Dendritic cell treated with granulocyte-macrophage colony-stimulating factor and Interleukin-4, amounts not matched to agents 40 ng/mL and 50 ng/mL, for 4 days (primary cell): Measurements from ENCODE around the gene KIN.
A peak's percentile ranks its signal among the peaks of the same experiment; 100 is the strongest.
"Not testable (repeated sequence)": the region's sequence is repeated elsewhere in the genome, so short reads cannot be mapped to it uniquely, and the experiment has no call there.

Experiments
- H3K27ac Mint-ChIP-seq: one replicate; pipeline ENCODE4 v1.8.0; 2022; ENCODE audit warnings: mild to moderate bottlenecking, mixed read lengths
- H3K27me3 Mint-ChIP-seq: one replicate; pipeline ENCODE4 v1.8.0; 2022; ENCODE audit warnings: mild to moderate bottlenecking, mixed read lengths
- H3K36me3 Mint-ChIP-seq: one replicate; pipeline ENCODE4 v1.8.0; 2022; ENCODE audit warnings: low read depth, mixed read lengths
- H3K4me1 Mint-ChIP-seq: one replicate; pipeline ENCODE4 v1.8.0; 2022; ENCODE audit warnings: low read depth, mixed read lengths
- H3K4me3 Mint-ChIP-seq: one replicate; pipeline ENCODE4 v1.8.0; 2022; ENCODE audit warnings: mild to moderate bottlenecking, moderate library complexity, mixed read lengths
- H3K9me3 Mint-ChIP-seq: one replicate; pipeline ENCODE4 v1.8.0; 2022; ENCODE audit warnings: mixed read lengths
- intact Hi-C: fragments of 100-400 bp; cut with micrococcal nuclease; formaldehyde crosslinking; loops from one replicate; pipeline ENCODE4 v1.15.0; 2022

Gene KIN

GRCh38 chr10:7787857-7788638 is at the start of gene KIN, which contains the start of gene ATP5F1C:
KIN (minus strand) TSS chr10:7787993; CDS start chr10:7787933, 60 bp downstream.
ATP5F1C (plus strand) TSS chr10:7788177; CDS start chr10:7788208, 31 bp downstream.
- H3K36me3 Mint-ChIP-seq, result peaks cover 44% of the 10 kb centered on the region
- H3K4me1 Mint-ChIP-seq, result peaks cover 51% of the 10 kb centered on the region
- no peak within 1 kb of the TSS for H3K4me3 Mint-ChIP-seq
- H3K9me3 Mint-ChIP-seq, result no peaks in the 10 kb centered on the region
- intact Hi-C loops, result loop anchor here (1.0 kb wide), 1 partner anchor 30 kb away; the partner anchor contains the start of gene TAF3
- H3K27me3 Mint-ChIP-seq, result no peaks in the 10 kb centered on the region
- no peak within 1 kb of the TSS for H3K27ac Mint-ChIP-seq

- H3K9me3 Mint-ChIP-seq, result no peaks in the 10 kb centered on the region
- H3K4me3 Mint-ChIP-seq, result no peak overlapping the region
- intact Hi-C loops, result no loop called here
- no peak overlapping the region for H3K27ac Mint-ChIP-seq
- peaks cover 41% of the 10 kb centered on the region for H3K36me3 Mint-ChIP-seq
- H3K27me3 Mint-ChIP-seq, result no peaks in the 10 kb centered on the region
- no peaks in the 10 kb centered on the region for H3K4me1 Mint-ChIP-seq
Measured at GRCh38 chr10:7836571-7836970, 48.8 kb upstream of the KIN start.

- intact Hi-C loops, result no loop called here
- H3K9me3 Mint-ChIP-seq, result no peaks in the 10 kb centered on the region
- H3K4me1 Mint-ChIP-seq, result peaks cover 9% of the 10 kb centered on the region
- no peak overlapping the region for H3K27ac Mint-ChIP-seq
- no peak overlapping the region for H3K4me3 Mint-ChIP-seq
- no peaks in the 10 kb centered on the region for H3K27me3 Mint-ChIP-seq
- H3K36me3 Mint-ChIP-seq, result peaks cover 39% of the 10 kb centered on the region
Measured at GRCh38 chr10:7834262-7834661, 46.5 kb upstream of the KIN start.

- no peaks in the 10 kb centered on the region for H3K27me3 Mint-ChIP-seq
- intact Hi-C loops, result no loop called here
- no peaks in the 10 kb centered on the region for H3K9me3 Mint-ChIP-seq
- H3K4me1 Mint-ChIP-seq, result peaks cover 11% of the 10 kb centered on the region
- H3K36me3 Mint-ChIP-seq, result peaks cover 36% of the 10 kb centered on the region
- H3K27ac Mint-ChIP-seq, result no peak overlapping the region
- no peak overlapping the region for H3K4me3 Mint-ChIP-seq
Measured at GRCh38 chr10:7833210-7833609, 45.4 kb upstream of the KIN start.

- Mint-ChIP-seq H3K27ac (no peak overlapping the region), H3K4me1 (peaks cover 11% of the 10 kb centered on the region), H3K27me3 (no peaks in the 10 kb centered on the region), H3K36me3 (peaks cover 42% of the 10 kb centered on the region), H3K9me3 (no peaks in the 10 kb centered on the region), H3K4me3 (no peak overlapping the region)
- intact Hi-C loops, result no loop called here
Measured at GRCh38 chr10:7832060-7832459, 44.3 kb upstream of the KIN start.

- no peak overlapping the region for H3K27ac Mint-ChIP-seq
- peaks cover 45% of the 10 kb centered on the region for H3K36me3 Mint-ChIP-seq
- no peak overlapping the region for H3K4me3 Mint-ChIP-seq
- H3K9me3 Mint-ChIP-seq, result no peaks in the 10 kb centered on the region
- peaks cover 11% of the 10 kb centered on the region for H3K4me1 Mint-ChIP-seq
- intact Hi-C loops, result no loop called here
- H3K27me3 Mint-ChIP-seq, result no peaks in the 10 kb centered on the region
Measured at GRCh38 chr10:7829289-7829834, 41.6 kb upstream of the KIN start.

GRCh38 chr10:7826971-7827370 is 39.2 kb upstream of the KIN start:
- Mint-ChIP-seq H3K36me3 (peaks cover 53% of the 10 kb centered on the region), H3K9me3 (no peaks in the 10 kb centered on the region), H3K4me3 (no peak overlapping the region), H3K27me3 (no peaks in the 10 kb centered on the region), H3K4me1 (peaks cover 13% of the 10 kb centered on the region), H3K27ac (no peak overlapping the region)
- intact Hi-C loops, result no loop called here

- intact Hi-C loops, result no loop called here
- H3K4me3 Mint-ChIP-seq, result no peak overlapping the region
- peaks cover 49% of the 10 kb centered on the region for H3K36me3 Mint-ChIP-seq
- peaks cover 20% of the 10 kb centered on the region for H3K4me1 Mint-ChIP-seq
- no peaks in the 10 kb centered on the region for H3K9me3 Mint-ChIP-seq
- no peak overlapping the region for H3K27ac Mint-ChIP-seq
- no peaks in the 10 kb centered on the region for H3K27me3 Mint-ChIP-seq
Measured at GRCh38 chr10:7824251-7824650, 36.5 kb upstream of the KIN start.

- H3K27ac Mint-ChIP-seq, result peak overlapping the region; percentile 76
Measured at GRCh38 chr10:7819121-7819460, 31.3 kb upstream of the KIN start.

GRCh38 chr10:7818295-7819120 is 30.7 kb upstream of the KIN start, which contains the start of gene TAF3:
TAF3 (plus strand) TSS chr10:7818505; CDS start chr10:7818710, 205 bp downstream.
- H3K4me3 Mint-ChIP-seq, result peak within 1 kb of the TSS; percentile 92

More at GRCh38 chr10:7819121-7819460, 31.3 kb upstream of the KIN start:
- Mint-ChIP-seq H3K36me3 (peaks cover 28% of the 10 kb centered on the region), H3K4me1 (peaks cover 27% of the 10 kb centered on the region), H3K4me3 (peak overlapping the region; percentile 92), H3K27me3 (peaks cover 3% of the 10 kb centered on the region), H3K9me3 (no peaks in the 10 kb centered on the region)
- intact Hi-C loops, result no loop called here

GRCh38 chr10:7817984-7818294 is 30.1 kb upstream of the KIN start:
- no peaks in the 10 kb centered on the region for H3K9me3 Mint-ChIP-seq
- peak overlapping the region; percentile 92 for H3K4me3 Mint-ChIP-seq
- peak overlapping the region; percentile 76 for H3K27ac Mint-ChIP-seq
- H3K4me1 Mint-ChIP-seq, result peaks cover 29% of the 10 kb centered on the region
- intact Hi-C loops, result loop anchor here (1.0 kb wide), 1 partner anchor 30 kb away; the partner anchor contains the start of gene ATP5F1C
- H3K27me3 Mint-ChIP-seq, result peaks cover 6% of the 10 kb centered on the region
- H3K36me3 Mint-ChIP-seq, result peaks cover 27% of the 10 kb centered on the region

More at GRCh38 chr10:7818295-7819120, 30.7 kb upstream of the KIN start, which contains the start of gene TAF3:
- peaks cover 3% of the 10 kb centered on the region for H3K27me3 Mint-ChIP-seq
- H3K4me1 Mint-ChIP-seq, result peaks cover 29% of the 10 kb centered on the region
- H3K9me3 Mint-ChIP-seq, result no peaks in the 10 kb centered on the region
- intact Hi-C loops, result loop anchor here (1.0 kb wide), 1 partner anchor 30 kb away; the partner anchor contains the start of gene ATP5F1C
- H3K36me3 Mint-ChIP-seq, result peaks cover 27% of the 10 kb centered on the region
- H3K27ac Mint-ChIP-seq, result peak within 1 kb of the TSS; percentile 76

- H3K27ac Mint-ChIP-seq, result peak overlapping the region; percentile 76
- H3K27me3 Mint-ChIP-seq, result peaks cover 6% of the 10 kb centered on the region
- H3K4me3 Mint-ChIP-seq, result peak overlapping the region; percentile 92
- H3K36me3 Mint-ChIP-seq, result peaks cover 27% of the 10 kb centered on the region
- intact Hi-C loops, result no loop called here
- H3K4me1 Mint-ChIP-seq, result peaks cover 29% of the 10 kb centered on the region
- no peaks in the 10 kb centered on the region for H3K9me3 Mint-ChIP-seq
Measured at GRCh38 chr10:7817576-7817975, 29.8 kb upstream of the KIN start.

GRCh38 chr10:7813481-7813880 is 25.7 kb upstream of the KIN start:
- Mint-ChIP-seq H3K4me3 (no peak overlapping the region), H3K27me3 (peaks cover 7% of the 10 kb centered on the region)
- intact Hi-C loops, result no loop called here

GRCh38 chr10:7811743-7812142 is 23.9 kb upstream of the KIN start:
- H3K4me1 Mint-ChIP-seq, H3K4me3 Mint-ChIP-seq, H3K27ac Mint-ChIP-seq, H3K9me3 Mint-ChIP-seq, H3K27me3 Mint-ChIP-seq, intact Hi-C loops: not testable (repeated sequence)
- H3K36me3 Mint-ChIP-seq, result peaks cover 15% of the 10 kb centered on the region

More at GRCh38 chr10:7813481-7813880, 25.7 kb upstream of the KIN start:
- Mint-ChIP-seq H3K36me3 (peaks cover 6% of the 10 kb centered on the region), H3K4me1 (peaks cover 7% of the 10 kb centered on the region), H3K27ac (no peak overlapping the region), H3K9me3 (no peaks in the 10 kb centered on the region)
